WTC11 (cell line): Measurements from ENCODE around the gene PRKRIP1. TPM values are rescaled to one million over a fixed set of nuclear protein-coding genes. Genes with fewer than 3 reads are reported as not detected.

ENCODE experiments used
- ATAC-seq: fragments of 200-7000 bp; cut with Tn5 transposase; 2 replicates; pipeline ENCODE4 v1.10.0; 2021; ENCODE audit warnings: mild to moderate bottlenecking, moderate library complexity
- CTCF ChIA-PET: fragments of 300-600 bp; sonication (Branson Sonifier 250); formaldehyde crosslinking; loops from one replicate; lab custom pipeline; 2021; ENCODE audit warnings: antibody characterized with exemption; lab: Charles Lee
- POLR2A ChIA-PET: fragments of 350-600 bp; sonication (Branson Sonifier 250); formaldehyde crosslinking; loops from one replicate; lab custom pipeline; 2021; ENCODE audit warnings: antibody characterized with exemption; lab: Charles Lee
- DNase-seq: peaks from one replicate; pipeline ENCODE4 v3.0.0; 2021; ENCODE audit warnings: low spot score
- H3K27ac Mint-ChIP-seq: 2 replicates; pipeline ENCODE4 v1.8.0; 2021; ENCODE audit warnings: mixed read lengths
- H3K27me3 Mint-ChIP-seq: 2 replicates; pipeline ENCODE4 v1.8.0; 2021; ENCODE audit warnings: low read depth, mild to moderate bottlenecking, moderate library complexity, mixed read lengths
- H3K36me3 Mint-ChIP-seq: 2 replicates; pipeline ENCODE4 v1.8.0; 2021; ENCODE audit warnings: mixed read lengths
- H3K4me1 Mint-ChIP-seq: 2 replicates; pipeline ENCODE4 v1.8.0; 2022; ENCODE audit warnings: mixed read lengths
- H3K4me3 Mint-ChIP-seq: 2 replicates; pipeline ENCODE4 v1.8.0; 2021; ENCODE audit warnings: mild to moderate bottlenecking, moderate library complexity, mixed read lengths
- H3K9me3 Mint-ChIP-seq: 2 replicates; pipeline ENCODE4 v1.8.0; 2021; ENCODE audit warnings: mixed read lengths
- CBFB ChIP-seq: sonication (generic); formaldehyde crosslinking; IDR thresholded peaks from 2 replicates; pipeline ENCODE4 v1.8.1; 2022; ENCODE audit warnings: mild to moderate bottlenecking, low read depth, missing genetic modification reagents
- CTCF ChIP-seq: fragments of 200-600 bp; IDR thresholded peaks from 2 replicates; pipeline ENCODE4 v1.8.0; 2022; ENCODE audit warnings: antibody characterized with exemption
- ELF4 ChIP-seq: sonication (generic); formaldehyde crosslinking; IDR thresholded peaks from 2 replicates; pipeline ENCODE4 v1.8.1; 2022; ENCODE audit warnings: low read depth, mild to moderate bottlenecking, moderate library complexity, missing genetic modification reagents
- FOXJ3 ChIP-seq: sonication (generic); formaldehyde crosslinking; IDR thresholded peaks from 2 replicates; pipeline ENCODE4 v1.9.0; 2021; ENCODE audit warnings: missing genetic modification reagents, mild to moderate bottlenecking, borderline replicate concordance
- FOXK1 ChIP-seq: sonication (generic); formaldehyde crosslinking; IDR thresholded peaks from 2 replicates; pipeline ENCODE4 v1.8.0; 2022; ENCODE audit warnings: mild to moderate bottlenecking, moderate library complexity, missing genetic modification reagents
- GTF2I ChIP-seq: fragments of 250-450 bp; sonication (Bioruptor Pico); conservative IDR thresholded peaks from 2 replicates; pipeline ENCODE4 v1.4.0; 2021; ENCODE audit warnings: mild to moderate bottlenecking
- HMGA2 ChIP-seq: fragments of 250-450 bp; sonication (Bioruptor Pico); IDR thresholded peaks from 2 replicates; pipeline ENCODE4 v1.4.0; 2021; ENCODE audit warnings: mild to moderate bottlenecking, moderate library complexity
- JUN ChIP-seq: sonication (generic); formaldehyde crosslinking; IDR thresholded peaks from 2 replicates; pipeline ENCODE4 v1.8.0; 2023; ENCODE audit warnings: mild to moderate bottlenecking, missing genetic modification reagents
- MAX ChIP-seq: sonication (generic); formaldehyde crosslinking; IDR thresholded peaks from 2 replicates; pipeline ENCODE4 v1.8.0; 2022; ENCODE audit warnings: mild to moderate bottlenecking, missing genetic modification reagents
- MYBL2 ChIP-seq: sonication (generic); formaldehyde crosslinking; IDR thresholded peaks from 2 replicates; pipeline ENCODE4 v1.8.1; 2023; ENCODE audit warnings: mild to moderate bottlenecking, moderate library complexity, missing genetic modification reagents
- RELA ChIP-seq: sonication (generic); formaldehyde crosslinking; IDR thresholded peaks from 2 replicates; pipeline ENCODE4 v1.8.1; 2022; ENCODE audit warnings: missing genetic modification reagents, mild to moderate bottlenecking, borderline replicate concordance
- STAT6 ChIP-seq: sonication (generic); formaldehyde crosslinking; conservative IDR thresholded peaks from 2 replicates; pipeline ENCODE4 v1.8.1; 2023; ENCODE audit warnings: mild to moderate bottlenecking, low read depth, missing genetic modification reagents, moderate library complexity
- ZBTB21 ChIP-seq: sonication (generic); formaldehyde crosslinking; IDR thresholded peaks from 2 replicates; pipeline ENCODE4 v1.8.1; 2023; ENCODE audit warnings: mild to moderate bottlenecking, missing genetic modification reagents, borderline replicate concordance
- ZBTB43 ChIP-seq: sonication (generic); formaldehyde crosslinking; IDR thresholded peaks from 2 replicates; pipeline ENCODE4 v1.8.1; 2023; ENCODE audit warnings: mild to moderate bottlenecking, missing genetic modification reagents
- ZNF121 ChIP-seq: sonication (generic); formaldehyde crosslinking; IDR thresholded peaks from 2 replicates; pipeline ENCODE4 v1.8.0; 2023; ENCODE audit warnings: missing genetic modification reagents
- ZNF138 ChIP-seq: sonication (generic); formaldehyde crosslinking; conservative IDR thresholded peaks from 2 replicates; pipeline ENCODE4 v1.8.1; 2022; ENCODE audit warnings: mild to moderate bottlenecking, moderate library complexity, missing genetic modification reagents
- ZNF396 ChIP-seq: fragments of 250-450 bp; sonication (Bioruptor Pico); IDR thresholded peaks from 2 replicates; pipeline ENCODE4 v1.8.0; 2021; ENCODE audit warnings: mild to moderate bottlenecking, moderate library complexity, borderline replicate concordance
- ZNF425 ChIP-seq: fragments of 250-450 bp; sonication (Bioruptor Pico); conservative IDR thresholded peaks from 2 replicates; pipeline ENCODE4 v1.9.0; 2021; ENCODE audit warnings: mild to moderate bottlenecking
- total RNA-seq: library from RNA; stranded (reverse); gene quantifications from 3 replicates; pipeline ENCODE4 v1.2.3, GENCODE V29; 2021
- TF ChIP-seq, protein P1 (sequence below): fragments of 250-450 bp; sonication (Bioruptor Pico); IDR thresholded peaks from 2 replicates; pipeline ENCODE4 v2.1.2; 2022; ENCODE audit warnings: mild to moderate bottlenecking, moderate library complexity

Gene PRKRIP1
- total RNA-seq, 1 experiment from 2014 or later: 27.5 TPM

DNA sequence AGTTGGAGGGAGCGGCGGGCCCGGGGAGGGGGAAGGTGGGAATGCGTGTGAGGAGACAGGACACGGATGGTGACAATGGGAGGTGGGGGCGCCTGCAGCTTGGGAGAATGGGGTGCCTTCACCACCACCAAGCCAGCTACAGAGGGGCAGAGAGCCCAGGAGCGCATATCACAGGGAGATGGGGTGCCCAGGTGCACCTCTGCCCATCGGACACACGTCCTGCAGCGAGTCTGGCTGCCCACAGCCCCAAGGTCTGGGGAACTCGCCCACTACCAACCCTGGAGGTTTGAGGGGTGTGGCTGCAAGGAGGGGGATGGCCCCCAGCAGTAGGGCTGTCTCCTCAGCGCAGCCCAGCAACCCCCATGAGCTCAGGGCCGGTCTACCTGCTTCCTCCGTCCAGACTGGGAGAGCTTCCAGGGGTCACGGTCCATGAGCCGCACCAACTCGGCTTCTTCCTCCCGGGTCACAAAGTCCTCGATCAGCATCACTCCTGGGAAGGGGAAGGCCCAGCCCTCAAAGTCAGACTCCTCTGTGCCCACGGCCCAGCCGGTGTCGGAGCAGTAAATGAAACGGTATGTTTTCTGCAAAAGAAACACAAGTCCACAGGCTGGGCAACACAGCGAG is 63.2 kb downstream of the PRKRIP1 start (continued):
- TF ChIP-seq CBFB: no peak
- TF ChIP-seq ZNF425: no peak
- TF ChIP-seq, protein P1, sequence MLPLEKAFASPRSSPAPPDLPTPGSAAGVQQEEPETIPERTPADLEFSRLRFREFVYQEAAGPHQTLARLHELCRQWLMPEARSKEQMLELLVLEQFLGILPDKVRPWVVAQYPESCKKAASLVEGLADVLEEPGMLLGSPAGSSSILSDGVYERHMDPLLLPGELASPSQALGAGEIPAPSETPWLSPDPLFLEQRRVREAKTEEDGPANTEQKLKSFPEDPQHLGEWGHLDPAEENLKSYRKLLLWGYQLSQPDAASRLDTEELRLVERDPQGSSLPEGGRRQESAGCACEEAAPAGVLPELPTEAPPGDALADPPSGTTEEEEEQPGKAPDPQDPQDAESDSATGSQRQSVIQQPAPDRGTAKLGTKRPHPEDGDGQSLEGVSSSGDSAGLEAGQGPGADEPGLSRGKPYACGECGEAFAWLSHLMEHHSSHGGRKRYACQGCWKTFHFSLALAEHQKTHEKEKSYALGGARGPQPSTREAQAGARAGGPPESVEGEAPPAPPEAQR: no peak
- TF ChIP-seq ZNF396: no peak
- no peak for TF ChIP-seq FOXK1 (CRISPR knock-in tag)
- TF ChIP-seq GTF2I (CRISPR knock-in tag): no peak
- no peak for TF ChIP-seq MAX (CRISPR knock-in tag)
- TF ChIP-seq RELA (CRISPR knock-in tag): no peak
- TF ChIP-seq HMGA2: no peak
- no peak for TF ChIP-seq ZNF121 (CRISPR knock-in tag)
- no peak for TF ChIP-seq STAT6 (CRISPR knock-in tag)
- no peak for TF ChIP-seq JUN (CRISPR knock-in tag)
- no peak for TF ChIP-seq MYBL2 (CRISPR knock-in tag)

DNA sequence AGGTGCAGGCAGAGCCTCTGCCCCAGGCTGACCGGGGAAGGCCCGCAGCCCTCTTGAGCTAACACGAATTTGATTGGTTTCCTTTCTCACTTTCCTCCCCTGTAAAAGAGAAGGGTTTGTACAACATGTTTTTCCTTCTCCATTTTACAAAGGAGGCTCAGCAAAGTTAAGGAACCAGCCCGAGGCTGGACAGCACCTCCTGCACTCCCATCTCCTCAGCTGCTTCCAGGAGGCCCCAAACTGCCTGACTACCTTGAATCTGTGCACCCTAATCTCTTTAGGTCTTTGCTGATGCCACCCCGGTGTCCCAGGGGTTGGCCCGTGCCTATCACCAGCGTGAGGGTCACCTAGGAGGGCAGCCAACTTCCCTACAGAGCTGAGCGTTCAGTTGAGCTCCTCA is 64.3 kb downstream of the PRKRIP1 start:
- Mint-ChIP-seq H3K4me1 (peaks cover 8% of the 10 kb centered on the region), H3K9me3 (no peaks in the 10 kb centered on the region), H3K36me3 (peaks cover 19% of the 10 kb centered on the region), H3K27ac (no peak overlapping the region), H3K4me3 (no peak overlapping the region), H3K27me3 (no peaks in the 10 kb centered on the region)
- CTCF ChIA-PET: interaction anchor here (1.0 kb wide), 1 partner anchor 48 kb away, joined by 3 read pairs; no protein-coding TSS in a partner anchor
- POLR2A ChIA-PET: no interaction called here
- no peak for TF ChIP-seq ZNF138 (CRISPR knock-in tag)
- TF ChIP-seq CTCF: no peak
- no peak for TF ChIP-seq CBFB
- TF ChIP-seq FOXJ3 (CRISPR knock-in tag): no peak
- no peak for TF ChIP-seq ZNF425
- no peak for TF ChIP-seq ELF4 (CRISPR knock-in tag)
- TF ChIP-seq ZNF396: no peak
- TF ChIP-seq ZBTB21 (CRISPR knock-in tag): no peak
- no peak for TF ChIP-seq ZBTB43 (CRISPR knock-in tag)
- no peak for TF ChIP-seq JUN (CRISPR knock-in tag)
- ATAC-seq: no peak
- DNase-seq: no peak
